A673 (cell line): ENCODE results near the gene SLC9A4. TPM values are rescaled to one million over a fixed set of nuclear protein-coding genes. Genes with fewer than 3 reads are reported as not detected.

Source experiments
- Bru-seq: library from RNA; stranded (reverse); fragments of 400-500 nt; gene quantifications from one replicate; lab custom pipeline; 2021; lab: Mats Ljungman, UMichigan
- BruChase-seq, 2 experiments: library from RNA; stranded (reverse); fragments of 400-500 nt; gene quantifications; one replicate each; lab custom pipeline; 2021; lab: Mats Ljungman, UMichigan
- BruUV-seq: library from RNA; stranded (reverse); fragments of 400-500 nt; replicated peaks from 2 replicates; lab custom pipeline; 2021; lab: Mats Ljungman, UMichigan
- CTCF ChIA-PET: fragments of 300-600 bp; sonication (Branson Sonifier 250); formaldehyde crosslinking; loops from one replicate; lab custom pipeline; 2022; ENCODE audit warnings: antibody characterized with exemption; lab: Charles Lee
- POLR2A ChIA-PET: fragments of 300-600 bp; sonication (Branson Sonifier 250); formaldehyde crosslinking; loops from one replicate; lab custom pipeline; 2022; ENCODE audit warnings: antibody characterized with exemption; ENCODE audit not compliant: low non-redundant PET; lab: Charles Lee
- DNase-seq: peaks from one replicate; pipeline ENCODE4 v3.0.0-alpha.2; 2015; ENCODE audit warnings: low spot score
- H3K27ac ChIP-seq: fragments of 200-600 bp; sonication (generic); 2 replicates; pipeline ENCODE4 v1.5.1; 2016; ENCODE audit warnings: mixed run types, low read depth, mild to moderate bottlenecking, mixed read lengths, antibody characterized with exemption, low read length; ENCODE audit not compliant: poor library complexity, severe bottlenecking
- H3K27me3 ChIP-seq: fragments of 200-600 bp; sonication (generic); replicated peaks from 2 replicates; pipeline ENCODE4 v1.6.1; 2017; ENCODE audit warnings: mixed run types, low read depth, mild to moderate bottlenecking, mixed read lengths, antibody characterized with exemption, low read length; ENCODE audit not compliant: insufficient read depth, poor library complexity
- H3K36me3 ChIP-seq: fragments of 200-600 bp; sonication (generic); 2 replicates; pipeline ENCODE4 v1.6.1; 2016; ENCODE audit warnings: mixed run types, mild to moderate bottlenecking, mixed read lengths, antibody characterized with exemption, low read length; ENCODE audit not compliant: insufficient read depth, poor library complexity, severe bottlenecking
- H3K4me1 ChIP-seq: fragments of 200-600 bp; sonication (generic); 2 replicates; pipeline ENCODE4 v1.6.1; 2017; ENCODE audit warnings: mixed run types, mild to moderate bottlenecking, mixed read lengths, antibody characterized with exemption, low read length; ENCODE audit not compliant: insufficient read depth, poor library complexity, severe bottlenecking
- H3K4me3 ChIP-seq: fragments of 200-600 bp; sonication (generic); 2 replicates; pipeline ENCODE4 v1.5.1; 2016; ENCODE audit warnings: low read depth, mixed run types, mild to moderate bottlenecking, mixed read lengths, low read length; ENCODE audit not compliant: poor library complexity, severe bottlenecking
- H3K9me3 ChIP-seq: fragments of 200-600 bp; sonication (generic); 2 replicates; pipeline ENCODE4 v1.6.1; 2016; ENCODE audit warnings: mixed run types, low read depth, mild to moderate bottlenecking, mixed read lengths, antibody characterized with exemption, low read length; ENCODE audit not compliant: poor library complexity, severe bottlenecking
- CTCF ChIP-seq: fragments of 300-800, 200-600 bp; sonication (generic); conservative IDR thresholded peaks from 2 replicates; pipeline ENCODE4 v1.5.1; 2017; ENCODE audit warnings: low read depth, mild to moderate bottlenecking, antibody characterized with exemption, low read length, moderate library complexity, mixed read lengths
- EZH2 ChIP-seq: fragments of 200-600 bp; sonication (generic); IDR thresholded peaks from 2 replicates; pipeline ENCODE4 v1.6.1; 2017; ENCODE audit warnings: borderline replicate concordance, low read depth, mild to moderate bottlenecking, mixed read lengths, antibody characterized with exemption, low read length; ENCODE audit not compliant: poor library complexity, severe bottlenecking
- intact Hi-C: fragments of 100-400 bp; cut with micrococcal nuclease; formaldehyde crosslinking; loops from one replicate; pipeline ENCODE4 v1.10.0; 2022; ENCODE audit not compliant: unreplicated experiment
- long read RNA-seq: library from polyadenylated mRNA; stranded (forward); transcript quantifications from one replicate; pipeline ENCODE4 v2.0.0, GENCODE V29; 2022
- total RNA-seq: library from RNA; stranded (reverse); gene quantifications from 2 replicates; pipeline ENCODE4 v1.2.3, GENCODE V29; 2021

SLC9A4 gene
- total RNA-seq (0.11 and 0.17 TPM in 2 replicates), Bru-seq, nascent RNA (percentile 5 among the genes with signal in this experiment), BruChase-seq, experiment 1, labeled RNA remaining after a 2-hour chase (percentile 9 among the genes with signal in this experiment), BruChase-seq, experiment 2, labeled RNA remaining after a 6-hour chase (not detected)
- long read RNA-seq: 0 reads

- peak; percentile 41 for DNase-seq
- no peaks in the 10 kb centered on the region for H3K4me1 ChIP-seq
- peak; percentile 83 for TF ChIP-seq CTCF
- TF ChIP-seq EZH2: no peak
- CTCF ChIA-PET: interaction anchor here (0.8 to 1.0 kb wide), 4 partner anchors 41 to 230 kb away, joined by 3 to 6 read pairs (median 4); no protein-coding TSS in a partner anchor
- H3K27me3 ChIP-seq: peaks cover 22% of the 10 kb centered on the region
- POLR2A ChIA-PET: no interaction called here
- H3K27ac ChIP-seq: no peak within 1 kb of the TSS
- no peaks in the 10 kb centered on the region for H3K36me3 ChIP-seq
- no peaks in the 10 kb centered on the region for H3K9me3 ChIP-seq
- no peak within 1 kb of the TSS for H3K4me3 ChIP-seq
- BruUV-seq: no TSS peak
- intact Hi-C loops: loop anchor here (2.0 kb wide), 2 partner anchors 142 to 230 kb away; no protein-coding TSS in a partner anchor
These were observed at the start of gene SLC9A4 for GRCh38 chr2:102473020-102473419. Gene SLC9A4 (plus strand): TSS chr2:102473226. CDS start chr2:102473760, 534 bp downstream.

- no peaks in the 10 kb centered on the region for H3K4me1 ChIP-seq
- ChIA-PET CTCF (no interaction called here), POLR2A (no interaction called here)
- no peaks in the 10 kb centered on the region for H3K36me3 ChIP-seq
- no peak overlapping the region for H3K4me3 ChIP-seq
- peaks cover 56% of the 10 kb centered on the region for H3K27me3 ChIP-seq
- no peak for DNase-seq
- H3K9me3 ChIP-seq: no peaks in the 10 kb centered on the region
- TF ChIP-seq EZH2 (no peak), CTCF (no peak)
- no peak overlapping the region for H3K27ac ChIP-seq
- intact Hi-C loops: no loop called here
- BruUV-seq: no TSS peak
These were observed 49.7 kb upstream of the SLC9A4 start for GRCh38 chr2:102423368-102423767.

GRCh38 chr2:102424754-102425153 lies 48.3 kb upstream of the SLC9A4 start:
- no peaks in the 10 kb centered on the region for H3K36me3 ChIP-seq
- H3K9me3 ChIP-seq: no peaks in the 10 kb centered on the region
- no peaks in the 10 kb centered on the region for H3K4me1 ChIP-seq
- H3K27me3 ChIP-seq: peaks cover 50% of the 10 kb centered on the region
- TF ChIP-seq CTCF (no peak), EZH2 (no peak)
- H3K27ac ChIP-seq: no peak overlapping the region
- DNase-seq: no peak
- no peak overlapping the region for H3K4me3 ChIP-seq
- POLR2A ChIA-PET: no interaction called here
- CTCF ChIA-PET: no interaction called here
- intact Hi-C loops: no loop called here
- no TSS peak for BruUV-seq
